A549 (cell line): ENCODE measurements around the gene LINC01488. TPM values are rescaled to one million over a fixed set of nuclear protein-coding genes. Genes with fewer than 3 reads are reported as not detected.

Experiments used
- ATAC-seq, 2 experiments: fragments of 200-7000 bp in 1 of 2; fragments of >200 bp in 1 of 2; cut with Nextera tagmentation in 1 of 2; cut with Tn5 transposase in 1 of 2; 3 replicates each; pipeline versions ENCODE4 v1.8.0 to v1.9.1; 2018 to 2020; ENCODE audit warnings: mild to moderate bottlenecking in 1 of 2, moderate library complexity in 1 of 2
- CTCF ChIA-PET: fragments of 300-600 bp; sonication (Branson Sonifier 250); formaldehyde crosslinking; extraction: SDS; loops from one replicate; lab custom pipeline; 2021; ENCODE audit warnings: antibody characterized with exemption, inconsistent platforms; lab: Yijun Ruan, JAX
- POLR2A ChIA-PET: fragments of 350-600 bp; formaldehyde crosslinking; extraction: SDS; loops from one replicate; lab custom pipeline; 2021; ENCODE audit warnings: antibody characterized with exemption, inconsistent platforms; lab: Yijun Ruan, JAX
- DNase-seq, 2 experiments: peaks; one replicate each; pipeline versions ENCODE4 v3.0.0 to v3.0.0-alpha.2; 2011 to 2016; ENCODE audit warnings: low read depth in 1 of 2, low spot score in 1 of 2
- FAIRE-seq: peaks from 2 replicates; lab custom pipeline; 2011; peaks lifted over from hg19 to GRCh38; lab: Jason Lieb, UNC
- H3K27ac ChIP-seq, 2 experiments: fragments of >200 bp; sonication (Bioruptor Twin); formaldehyde crosslinking; 3 replicates each; pipeline ENCODE4 v1.5.1; 2016 to 2017
- H3K4me1 ChIP-seq: fragments of >200 bp; sonication (Bioruptor Twin); formaldehyde crosslinking; 3 replicates; pipeline ENCODE4 v1.6.1; 2016
- H3K4me2 ChIP-seq: fragments of >200 bp; sonication (Bioruptor Twin); formaldehyde crosslinking; 3 replicates; pipeline ENCODE4 v1.6.1; 2016
- H3K4me3 ChIP-seq: fragments of >200 bp; sonication (Bioruptor Twin); formaldehyde crosslinking; 3 replicates; pipeline ENCODE4 v1.5.1; 2016
- H3K9me3 ChIP-seq: fragments of >200 bp; sonication (Bioruptor Twin); formaldehyde crosslinking; 3 replicates; pipeline ENCODE4 v1.6.1; 2016
- CEBPB ChIP-seq, 2 experiments: fragments of >200 bp in 1 of 2; sonication (Bioruptor Twin) in 1 of 2; formaldehyde crosslinking in 1 of 2; IDR thresholded peaks; 2 replicates each; pipeline ENCODE4 v1.6.1; 2012 to 2016
- EHF ChIP-seq: fragments of 250-450 bp; sonication (Bioruptor Pico); IDR thresholded peaks from 2 replicates; pipeline ENCODE4 v1.5.0; 2020; ENCODE audit warnings: mild to moderate bottlenecking
- EP300 ChIP-seq, 2 experiments: fragments of >200 bp; sonication (Bioruptor Twin); formaldehyde crosslinking; IDR thresholded peaks; 2 replicates in 1 of 2; 3 replicates in 1 of 2; pipeline ENCODE4 v1.6.1; 2016 to 2017
- ESRRA ChIP-seq: fragments of 150-350 bp; IDR thresholded peaks from 2 replicates; pipeline ENCODE4 v1.6.1; 2014; ENCODE audit warnings: mild to moderate bottlenecking, low read length, borderline replicate concordance
- FOSL2 ChIP-seq, 2 experiments: fragments of 450-650 bp in 1 of 2; fragments of >200 bp in 1 of 2; sonication (Bioruptor Twin) in 1 of 2; formaldehyde crosslinking; IDR thresholded peaks; 2 replicates each; pipeline versions ENCODE4 v1.5.0 to v1.6.1; 2016 to 2020; ENCODE audit warnings: mild to moderate bottlenecking in 1 of 2, moderate library complexity in 1 of 2
- GATA3 ChIP-seq: IDR thresholded peaks from 2 replicates; pipeline ENCODE4 v1.6.1; 2012; ENCODE audit warnings: borderline replicate concordance
- HEYL ChIP-seq: fragments of 250-450 bp; sonication (Bioruptor Pico); IDR thresholded peaks from 2 replicates; pipeline ENCODE4 v1.8.0; 2021; ENCODE audit warnings: mild to moderate bottlenecking, moderate library complexity
- HOXB13 ChIP-seq: fragments of 250-450 bp; sonication (Bioruptor Pico); IDR thresholded peaks from 2 replicates; pipeline ENCODE4 v1.5.0; 2020; ENCODE audit warnings: low read depth, mild to moderate bottlenecking, moderate library complexity
- JUN ChIP-seq, 2 experiments: fragments of >200 bp; sonication (Bioruptor Twin); formaldehyde crosslinking; IDR thresholded peaks; 2 replicates in 1 of 2; 3 replicates in 1 of 2; pipeline ENCODE4 v1.6.1; 2016 to 2017
- JUNB ChIP-seq: fragments of >200 bp; sonication (Bioruptor Twin); formaldehyde crosslinking; IDR thresholded peaks from 2 replicates; pipeline ENCODE4 v1.6.1; 2016
- MAFK ChIP-seq: fragments of 450-650 bp; IDR thresholded peaks from 2 replicates; pipeline ENCODE4 v1.6.1; 2014; ENCODE audit not compliant: partially characterized antibody
- MAX ChIP-seq: IDR thresholded peaks from 2 replicates; pipeline ENCODE4 v1.6.1; 2012
- PBX3 ChIP-seq: IDR thresholded peaks from 2 replicates; pipeline ENCODE4 v1.6.1; 2012
- POLR2A ChIP-seq: IDR thresholded peaks from 2 replicates; pipeline ENCODE4 v1.6.1; 2012; ENCODE audit warnings: mild to moderate bottlenecking, low read length
- RAD21 ChIP-seq, 2 experiments: fragments of >200 bp in 1 of 2; sonication (Bioruptor Twin) in 1 of 2; formaldehyde crosslinking in 1 of 2; IDR thresholded peaks in 1 of 2; conservative IDR thresholded peaks in 1 of 2; 2 replicates in 1 of 2; 3 replicates in 1 of 2; pipeline ENCODE4 v1.6.1; 2012 to 2018; ENCODE audit warnings: inconsistent platforms in 1 of 2
- RFX5 ChIP-seq: fragments of 450-650 bp; IDR thresholded peaks from 2 replicates; pipeline ENCODE4 v1.7.1; 2014; ENCODE audit warnings: antibody characterized with exemption, mild to moderate bottlenecking, moderate library complexity
- SMC3 ChIP-seq: fragments of >200 bp; sonication (Bioruptor Twin); formaldehyde crosslinking; IDR thresholded peaks from 3 replicates; pipeline ENCODE4 v1.6.1; 2018; ENCODE audit warnings: inconsistent platforms
- SREBF2 ChIP-seq: fragments of 450-650 bp; IDR thresholded peaks from 2 replicates; pipeline ENCODE4 v1.6.1; 2014; ENCODE audit warnings: mild to moderate bottlenecking, moderate library complexity
- USF2 ChIP-seq: fragments of 450-650 bp; IDR thresholded peaks from 2 replicates; pipeline ENCODE4 v1.6.1; 2014; ENCODE audit warnings: antibody characterized with exemption
- ZC3H11A ChIP-seq: fragments of 450-650 bp; IDR thresholded peaks from 2 replicates; pipeline ENCODE4 v1.6.1; 2014; ENCODE audit warnings: antibody characterized with exemption, mild to moderate bottlenecking
- WGBS: methylation state at CpG from one replicate; pipeline ENCODE4 v1.1.6; 2017; ENCODE audit errors: missing lambda C conversion rate; 5-methylcytosine and 5-hydroxymethylcytosine counted together
- polyA plus RNA-seq, 4 experiments: library from polyadenylated mRNA; depleted of rRNA in 3 of 4; stranded (reverse); fragments of >200 nt; fragmentation: RNase III in 1 of 4; extraction: RNeasy Plus Mini Kit Qiagen cat#74134 plus additional on column Dnase treatment in 1 of 4; gene quantifications; 2 replicates in 3 of 4; 3 replicates in 1 of 4; pipeline ENCODE4 v1.2.3, GENCODE V29; 2011 to 2017

The LINC01488 gene
- polyA plus RNA-seq, 2 of the 4 experiments (the other 2 are of a cell fraction) = 0.05 TPM; not detected in 1

GRCh38 chr11:69479591-69480271 lies 1.7 kb upstream of the LINC01488 start:
- peak; percentile 80 to 88 for ATAC-seq
- FAIRE-seq = no peak
- peaks cover 43% of the 10 kb centered on the region for H3K4me1 ChIP-seq
- DNase-seq = peak; percentile 82 to 90
- TF ChIP-seq USF2 = no peak
- TF ChIP-seq RAD21 (conservative IDR thresholded peaks at IDR 0.05 in 1 of 2, IDR thresholded peaks at IDR 0.05 in 1 of 2) = peak; percentile 16 to 42; a peak in 2 of 5 replicates
- TF ChIP-seq POLR2A = peak; percentile 27; the same call in 1 of the 2 replicates
- peak in 1 of 2 experiments; percentile 60; a peak in 2 of 5 replicates for TF ChIP-seq JUN (IDR thresholded peaks at IDR 0.05)
- peak; percentile 57; the same call in 1 of the 2 replicates for TF ChIP-seq ESRRA
- peak; percentile 81 for TF ChIP-seq MAX
- no peak for TF ChIP-seq JUNB
- no peak for TF ChIP-seq SREBF2
- peak; percentile 26 to 47; a peak in 2 of 5 replicates for TF ChIP-seq EP300 (IDR thresholded peaks at IDR 0.05)
- peak; percentile 56; the same call in 1 of the 2 replicates for TF ChIP-seq GATA3
- peak in 1 of 2 experiments; percentile 57; a peak in 2 of 4 replicates for TF ChIP-seq CEBPB (IDR thresholded peaks at IDR 0.05)
- TF ChIP-seq FOSL2 (IDR thresholded peaks at IDR 0.05) = no peak
- 0 out of 2 replicates have a peak, but pooled peaks have one; percentile 16 for TF ChIP-seq FOSL2 (CRISPR knock-in tag; IDR thresholded peaks at IDR 0.05)
- peak; percentile 32; the same call in 2 of the 3 replicates for TF ChIP-seq SMC3
- TF ChIP-seq, all 56 proteins: peak for 10
- Histone ChIP-seq H3K4me3 (peak overlapping the region; percentile 30; the same call in 2 of the 3 replicates), H3K4me2 (peak overlapping the region; percentile 85), H3K9me3 (peaks cover 4% of the 10 kb centered on the region; the same call in 1 of the 3 replicates), H3K27ac (peak overlapping the region; percentile 97 to 99)
- ChIA-PET CTCF (interaction anchor here (0.6 to 1.8 kb wide), 7 partner anchors 12 to 378 kb away, joined by 3 to 6 read pairs (median 4); no protein-coding TSS in a partner anchor), POLR2A (interaction anchor here (0.6 to 2.2 kb wide), 4 partner anchors 17 to 186 kb away, joined by 3 to 10 read pairs (median 8); partner anchors contain the start of gene MYEOV)
- 6% methylated on average over 13 of the region's 19 CpGs for WGBS

GRCh38 chr11:69480547-69481392 lies 693 bp upstream of the LINC01488 start:
- FAIRE-seq = no peak
- peaks cover 54% of the 10 kb centered on the region for H3K4me1 ChIP-seq
- ATAC-seq = peak; percentile 32 to 57
- peaks cover 4% of the 10 kb centered on the region; the same call in 1 of the 3 replicates for H3K9me3 ChIP-seq
- peak overlapping the region; percentile 97 to 99 for H3K27ac ChIP-seq
- CTCF ChIA-PET = interaction anchor here (1.3 to 1.6 kb wide), 2 partner anchors 43 to 379 kb away, joined by 3 to 5 read pairs; no protein-coding TSS in a partner anchor
- H3K4me2 ChIP-seq = peak overlapping the region; percentile 85
- DNase-seq = peak; percentile 35 to 69
- H3K4me3 ChIP-seq = peak overlapping the region; percentile 21; the same call in 1 of the 3 replicates
- TF ChIP-seq MAX (peak; percentile 79), ZC3H11A (no peak), EHF (no peak), HEYL (CRISPR knock-in tag) (no peak), SREBF2 (no peak), PBX3 (no peak), MAFK (peak; percentile 20), RFX5 (peak; percentile 78; the same call in 1 of the 2 replicates), HOXB13 (CRISPR knock-in tag) (no peak)
- TF ChIP-seq, all 56 proteins: peak for 3
- POLR2A ChIA-PET = interaction anchor here (1.6 to 2.2 kb wide), 3 partner anchors 16 to 184 kb away, joined by 7 to 10 read pairs (median 9); no protein-coding TSS in a partner anchor
- WGBS = 49% methylated on average over 12 of the region's 13 CpGs
